Islet of Langerhans (tissue), 1 donor: ENCODE data around the gene STRADB.
"Not testable (repeated sequence)": the region's sequence is repeated elsewhere in the genome, so short reads cannot be mapped to it uniquely, and the experiment has no call there.

Source experiments
- FAIRE-seq: peaks from one replicate; lab custom pipeline; 2011; peaks lifted over from hg19 to GRCh38; lab: Jason Lieb, UNC

Gene STRADB

DNA sequence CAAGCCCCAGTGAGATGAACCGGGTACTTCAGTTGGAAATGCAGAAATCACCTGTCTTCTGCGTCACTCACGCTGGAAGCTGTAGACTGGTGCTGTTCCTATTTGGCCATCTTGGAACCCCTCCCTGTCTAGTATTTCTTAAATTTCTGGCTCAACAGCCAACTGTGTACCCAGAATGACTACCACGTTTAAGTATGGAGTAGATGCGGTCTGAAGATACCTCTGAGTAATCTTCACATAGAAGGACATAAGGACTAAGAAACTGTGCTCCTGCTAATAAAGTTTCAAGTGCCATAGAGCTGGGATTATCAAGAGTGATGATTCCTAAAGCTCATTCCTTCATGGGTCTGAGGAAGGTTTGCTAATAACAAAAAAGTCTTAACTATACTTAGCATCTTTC, 20.7 kb upstream of the STRADB start:
- no peak for FAIRE-seq

DNA sequence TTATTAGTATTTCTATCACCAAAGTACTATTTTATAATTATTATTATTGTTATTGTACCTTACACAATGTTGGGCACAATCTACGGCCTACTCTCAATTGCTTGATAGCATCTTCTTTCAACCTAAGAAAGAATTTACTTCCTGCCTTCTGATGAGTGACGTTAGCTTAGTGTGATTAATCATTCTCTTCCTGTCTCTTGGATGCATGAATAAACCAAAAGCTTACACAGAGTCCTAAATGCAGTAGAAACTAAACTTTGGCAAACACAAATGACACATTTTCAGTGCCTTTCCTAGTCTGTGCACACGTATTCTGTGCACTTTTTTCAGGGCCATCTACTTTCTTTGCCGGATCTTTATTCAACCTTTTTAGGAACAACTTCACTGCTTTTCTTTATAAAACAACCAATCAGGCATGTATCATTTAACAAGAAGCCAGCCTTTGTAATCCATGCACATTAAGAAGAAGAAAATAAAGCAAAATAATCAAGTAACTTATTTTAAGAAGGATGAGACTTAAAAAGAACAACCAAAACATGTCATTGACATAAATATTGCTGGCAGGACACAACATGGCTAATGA, 19.4 kb upstream of the STRADB start:
- FAIRE-seq: no peak

DNA sequence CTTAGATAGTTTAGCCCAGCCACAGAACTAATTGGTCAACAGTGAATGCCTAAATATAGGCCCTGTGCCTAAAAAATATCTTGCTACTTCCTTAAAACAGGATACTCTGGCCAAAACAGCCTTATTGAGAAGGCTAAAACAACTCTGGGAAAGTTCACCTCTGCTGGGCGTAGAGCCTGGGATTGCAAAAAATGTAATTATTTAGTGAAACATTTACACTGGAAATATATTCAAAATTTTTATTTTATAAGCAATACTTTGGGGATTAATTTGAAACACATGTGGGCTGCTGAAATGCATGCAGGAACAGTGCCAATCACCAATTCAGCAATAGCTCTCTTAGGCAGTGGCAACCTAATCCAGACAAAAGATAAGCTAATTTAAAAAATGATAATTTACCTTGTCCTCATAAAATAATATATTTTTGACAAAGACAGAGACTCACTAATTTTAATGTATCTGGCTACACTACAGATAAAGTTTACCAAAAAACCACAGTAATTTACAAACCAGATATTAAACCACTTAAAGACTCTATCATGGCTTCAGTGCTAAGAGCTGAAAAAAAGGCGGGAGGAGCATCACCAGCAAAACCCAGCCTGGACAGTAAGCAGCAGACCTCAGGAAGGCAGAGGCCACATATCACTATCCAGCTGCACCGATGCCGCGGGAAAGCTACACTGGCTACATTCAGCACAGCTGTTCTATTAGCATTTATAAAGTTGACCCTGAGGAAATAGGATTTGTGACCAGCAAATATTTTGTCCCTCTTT, 18.7 kb upstream of the STRADB start:
- FAIRE-seq: no peak

DNA sequence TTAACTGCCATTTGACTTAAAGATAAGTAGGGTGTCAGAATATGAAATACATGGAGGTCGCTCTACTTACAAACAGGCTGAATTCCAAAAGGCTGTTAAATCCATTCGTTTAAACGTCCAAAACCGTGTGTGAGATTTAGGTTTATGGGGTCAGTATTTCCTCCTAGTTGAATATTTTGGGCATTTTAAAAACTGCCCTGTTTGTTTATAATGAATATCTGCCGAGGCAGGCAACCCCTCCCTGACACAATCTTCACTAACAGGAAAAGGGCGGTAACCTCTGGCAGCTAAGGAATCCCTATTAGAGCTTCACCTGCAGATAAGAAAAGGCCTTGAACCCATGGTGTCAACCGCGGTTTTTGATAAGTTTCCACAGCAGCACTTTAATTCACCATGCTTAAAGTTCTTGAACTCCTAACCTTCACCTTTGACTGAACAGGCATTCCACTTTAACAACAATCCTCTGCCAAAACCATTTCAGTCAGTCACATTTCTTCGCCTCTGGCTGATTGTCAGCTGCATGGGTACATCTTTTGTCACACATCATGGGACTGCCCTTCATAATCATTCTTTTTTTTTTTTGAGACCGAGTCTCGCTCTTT, 18.0 kb upstream of the STRADB start:
- FAIRE-seq: no peak

DNA sequence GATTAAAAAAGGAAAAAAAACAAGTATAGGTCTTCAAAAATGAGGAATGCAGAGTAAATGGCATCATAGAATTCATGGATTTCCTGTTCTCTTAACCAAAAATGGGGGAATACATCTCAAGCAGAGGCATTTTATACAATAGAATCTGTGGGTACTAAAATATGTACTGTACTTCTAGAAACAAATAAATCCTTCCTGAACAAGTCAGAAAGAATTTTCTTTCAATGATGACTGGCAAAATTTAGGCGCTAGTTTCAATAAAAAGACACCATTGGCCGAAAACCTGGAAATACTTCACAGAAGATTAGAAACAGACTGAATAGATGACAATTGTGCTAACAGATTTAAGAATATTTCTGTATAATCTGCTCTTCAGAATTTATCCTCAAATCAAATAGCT, 15.4 kb upstream of the STRADB start:
- no peak for FAIRE-seq

DNA sequence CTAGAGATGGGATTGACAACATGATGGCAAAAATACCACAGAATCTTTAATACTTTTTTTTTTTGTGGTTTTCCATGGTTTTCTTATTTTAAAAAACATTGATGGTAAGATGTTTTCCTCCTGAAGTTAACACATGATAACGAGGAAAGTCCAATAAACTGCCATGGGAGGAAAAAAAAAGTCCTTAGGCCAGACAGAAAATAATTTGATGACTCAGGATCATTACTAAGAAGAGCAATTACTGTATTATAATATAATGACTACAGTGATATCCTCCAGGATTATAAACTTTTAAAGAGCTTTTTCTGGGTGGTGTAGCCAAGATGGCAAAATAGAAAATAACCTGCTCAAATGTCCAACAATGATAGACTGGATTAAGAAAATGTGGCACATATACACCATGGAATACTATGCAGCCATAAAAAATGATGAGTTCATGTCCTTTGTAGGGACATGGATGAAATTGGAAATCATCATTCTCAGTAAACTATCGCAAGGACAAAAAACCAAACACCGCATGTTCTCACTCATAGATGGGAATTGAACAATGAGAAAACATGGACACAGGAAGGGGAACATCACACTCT, 12.1 kb upstream of the STRADB start:
- not testable (repeated sequence) for FAIRE-seq

DNA sequence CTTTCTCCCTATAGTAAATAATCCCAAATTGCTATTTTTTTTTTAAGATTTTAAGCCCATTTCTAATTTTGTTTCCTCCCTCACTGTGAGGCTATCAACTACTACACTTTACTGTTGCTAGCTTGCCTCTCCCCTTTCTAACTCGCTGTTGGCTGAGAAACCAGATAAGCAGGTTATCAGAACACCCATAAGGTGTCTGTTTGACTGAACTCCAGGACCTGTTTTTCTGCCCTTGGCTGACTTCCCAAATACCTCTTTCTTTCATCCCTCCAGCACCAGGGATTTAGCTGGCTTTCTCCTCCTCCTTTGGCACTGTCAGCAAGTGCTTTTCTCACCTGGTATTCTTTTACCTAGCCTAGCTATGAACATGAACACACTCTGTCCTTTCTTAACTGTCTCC, 11.4 kb upstream of the STRADB start:
- peak; percentile 65 for FAIRE-seq

DNA sequence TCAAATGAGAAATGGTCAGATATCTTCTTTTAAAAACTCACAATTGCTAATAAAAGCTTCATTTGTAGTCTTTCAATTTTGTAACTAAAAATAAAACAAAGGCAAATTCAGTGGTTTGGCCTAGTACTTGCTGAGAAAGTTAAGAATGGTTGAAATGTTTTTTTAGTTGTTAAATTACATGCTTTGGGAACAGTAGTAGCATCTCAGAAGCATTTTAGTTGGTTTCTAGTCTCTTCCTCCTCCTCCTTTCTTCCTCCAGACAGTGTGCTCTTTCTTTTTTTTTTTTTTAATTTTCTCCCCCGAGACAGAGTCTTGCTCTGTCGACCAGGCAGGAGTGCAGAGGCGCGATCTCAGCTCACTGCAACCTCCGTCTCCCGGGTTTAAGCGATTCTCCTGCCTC, 10.1 kb upstream of the STRADB start:
- FAIRE-seq: no peak

DNA sequence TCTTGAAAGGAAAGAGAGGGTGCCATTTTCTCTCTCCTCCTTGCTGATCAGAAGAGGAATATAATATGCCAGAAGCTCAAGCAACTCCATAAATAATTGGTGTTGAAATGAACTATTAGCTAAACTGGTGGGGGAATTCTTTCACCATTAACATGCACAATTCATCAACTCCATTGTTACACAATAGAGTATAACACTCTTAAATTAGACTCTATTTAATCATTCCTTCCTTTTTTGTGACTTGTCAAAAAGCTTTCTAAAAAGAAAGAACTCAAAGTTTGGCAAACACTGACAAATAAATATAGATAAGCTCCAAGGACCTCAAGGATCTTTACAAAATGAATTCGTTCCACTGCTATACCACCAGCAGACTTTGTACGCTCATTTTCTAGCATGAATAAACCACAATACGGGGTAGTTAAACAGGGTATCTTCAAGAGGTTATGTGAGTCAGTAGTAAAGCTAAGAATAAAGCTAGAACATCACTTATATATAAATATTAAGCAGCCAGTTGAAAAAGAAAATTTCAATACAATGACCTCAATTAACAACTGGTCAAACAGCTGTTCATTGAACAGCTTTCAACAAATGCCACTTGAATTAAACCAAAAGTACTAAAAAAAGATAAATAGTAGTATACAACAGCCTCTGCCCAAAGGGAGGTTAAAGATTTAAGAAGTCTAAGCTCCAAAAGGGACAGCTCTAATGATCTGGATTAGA, 6.6 kb upstream of the STRADB start:
- no peak for FAIRE-seq

DNA sequence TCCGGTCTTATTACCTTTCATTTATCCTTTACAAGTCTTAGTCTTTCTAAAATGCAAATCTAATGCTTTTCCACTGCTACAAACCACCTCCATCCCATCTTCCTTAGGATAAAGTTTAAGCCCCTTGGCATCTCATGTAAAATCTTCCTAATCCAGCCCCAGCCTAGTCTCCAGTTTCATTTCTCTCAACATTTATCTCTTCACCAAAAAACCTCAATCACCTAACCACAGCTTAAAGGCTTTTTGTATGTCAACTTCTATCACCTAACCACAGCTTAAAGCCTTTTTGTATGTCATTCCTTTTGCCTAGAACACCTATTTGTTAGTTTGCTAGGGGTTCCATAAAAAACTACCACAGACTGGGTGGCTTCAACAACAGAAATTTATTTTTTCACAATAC, 4.5 kb upstream of the STRADB start:
- FAIRE-seq: no peak

DNA sequence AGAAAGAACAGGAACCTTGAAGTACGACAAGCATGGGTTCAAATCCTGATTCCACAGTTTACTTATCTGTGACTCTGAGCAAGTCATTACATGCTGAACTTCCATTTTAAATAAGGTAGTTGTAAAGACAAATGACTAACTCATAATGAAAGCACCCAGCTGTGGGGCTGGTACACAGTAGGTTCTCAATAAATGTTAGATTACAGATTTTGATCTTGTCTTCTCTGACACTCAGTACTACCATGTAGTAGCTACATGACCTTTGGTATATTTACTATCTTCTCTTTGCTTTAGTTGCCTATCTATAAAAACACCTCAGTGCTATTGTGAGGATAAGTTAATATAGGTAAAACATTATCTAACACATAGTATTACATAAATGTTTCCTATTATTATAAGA, 3.5 kb upstream of the STRADB start:
- no peak for FAIRE-seq

DNA sequence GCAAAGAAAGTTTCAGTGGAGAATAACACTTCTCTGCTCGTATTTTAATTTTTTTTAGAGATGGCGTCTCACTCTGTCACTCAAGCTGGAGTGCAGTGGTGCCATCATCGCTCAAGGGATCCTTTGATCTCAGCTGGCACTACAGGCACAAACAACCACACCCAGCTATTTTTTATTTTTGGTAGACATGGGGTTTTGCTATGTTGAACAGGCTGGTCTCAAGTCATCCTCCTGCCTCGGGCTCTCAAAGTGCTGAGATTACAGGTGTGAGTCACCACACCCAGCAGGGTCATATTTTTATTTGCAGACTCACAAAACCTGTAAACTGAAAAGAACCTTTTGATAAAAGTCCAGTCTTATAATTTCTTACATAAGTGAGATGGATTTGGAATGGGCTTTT, 2.8 kb upstream of the STRADB start:
- no peak for FAIRE-seq

DNA sequence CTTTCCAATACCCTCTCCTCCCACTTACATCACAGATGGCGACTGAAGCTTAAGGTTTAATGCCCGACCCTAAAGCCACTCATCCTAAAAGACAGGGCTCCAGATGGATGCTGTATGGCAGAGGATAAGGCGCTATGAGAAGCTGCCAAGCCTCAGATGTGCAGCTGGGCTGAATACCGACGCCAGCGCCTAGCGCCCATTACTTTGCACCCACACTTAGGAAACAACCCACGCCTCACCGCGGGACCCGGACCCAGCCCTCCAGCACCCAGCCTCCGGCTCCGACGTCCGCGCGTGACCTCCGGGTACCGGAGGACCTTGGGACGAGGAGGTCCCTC, 617 bp upstream of the STRADB start:
- FAIRE-seq: no peak

DNA sequence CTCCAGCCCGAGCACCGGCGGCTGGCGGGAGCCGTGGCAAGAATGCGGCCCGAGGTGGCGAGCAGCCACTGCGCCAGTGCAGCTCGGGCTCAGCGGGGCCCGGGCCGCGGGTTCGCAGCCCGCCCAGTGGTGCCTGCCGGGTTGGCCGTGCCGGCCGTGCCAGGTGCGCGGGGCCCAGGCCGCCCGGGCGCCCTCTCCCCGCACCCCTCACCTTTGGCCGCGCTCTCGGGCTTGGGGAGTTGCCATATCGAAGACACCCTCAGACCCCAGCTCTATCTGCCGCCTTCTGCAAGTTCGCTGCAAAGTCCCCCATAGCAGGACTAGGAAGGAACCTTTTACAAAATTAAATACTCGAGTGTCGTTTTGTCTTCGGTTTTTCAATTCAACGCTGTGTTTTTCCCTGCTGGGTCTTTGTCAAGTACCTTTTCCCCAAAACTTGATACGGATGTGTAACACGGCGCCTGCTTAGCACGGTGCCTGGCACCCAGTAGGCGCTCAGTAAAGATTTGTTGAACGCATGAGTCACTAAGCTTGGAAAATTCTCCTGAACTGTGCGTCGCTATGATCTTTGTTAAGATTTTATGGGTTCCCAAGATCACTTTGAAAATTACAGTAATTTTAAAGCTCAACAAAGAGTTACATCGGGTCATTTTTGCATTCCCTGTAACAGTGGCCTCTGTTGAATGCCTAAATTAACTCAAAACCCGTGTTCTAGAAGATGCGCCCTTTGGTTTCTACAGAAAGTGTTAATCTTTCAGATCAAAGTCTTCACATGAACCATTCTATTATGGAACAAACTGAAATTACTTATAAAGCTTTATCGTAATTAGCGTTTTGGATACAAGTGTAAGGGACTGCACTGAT, 750 bp downstream of the STRADB start:
- peak; percentile 71 for FAIRE-seq

DNA sequence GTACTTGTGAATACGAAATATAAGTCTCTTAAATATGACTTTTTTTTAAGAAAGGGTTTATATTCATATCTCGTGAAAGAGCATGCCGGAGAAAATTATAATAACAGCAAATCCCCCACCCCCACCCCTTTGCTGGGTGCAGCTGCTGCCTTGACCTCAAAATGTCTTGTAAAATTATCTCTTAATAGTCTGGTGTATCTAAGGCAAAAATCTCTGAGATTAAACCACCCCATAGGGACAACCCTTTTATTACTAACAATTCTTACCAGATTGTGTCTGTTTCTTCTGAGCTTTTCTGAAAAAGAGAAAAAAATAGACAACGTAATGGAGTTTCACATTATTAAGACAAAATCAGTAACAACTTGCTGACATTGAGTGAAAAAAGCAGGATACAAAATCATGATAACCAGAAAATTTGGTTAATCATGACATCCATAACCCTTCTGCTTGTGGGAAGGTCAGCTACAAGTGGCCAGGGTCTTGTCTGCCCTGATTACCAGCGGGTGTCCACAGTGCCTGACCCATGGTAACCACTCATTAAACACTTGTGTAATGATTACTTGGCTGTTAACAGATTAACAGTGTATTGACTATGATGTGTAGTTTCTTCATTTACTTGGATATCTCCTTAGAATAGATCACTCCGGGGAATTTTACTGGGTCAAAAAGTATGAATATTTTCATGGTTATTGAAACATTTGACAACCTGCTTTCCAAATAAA, 1.5 kb downstream of the STRADB start:
- FAIRE-seq: no peak

DNA sequence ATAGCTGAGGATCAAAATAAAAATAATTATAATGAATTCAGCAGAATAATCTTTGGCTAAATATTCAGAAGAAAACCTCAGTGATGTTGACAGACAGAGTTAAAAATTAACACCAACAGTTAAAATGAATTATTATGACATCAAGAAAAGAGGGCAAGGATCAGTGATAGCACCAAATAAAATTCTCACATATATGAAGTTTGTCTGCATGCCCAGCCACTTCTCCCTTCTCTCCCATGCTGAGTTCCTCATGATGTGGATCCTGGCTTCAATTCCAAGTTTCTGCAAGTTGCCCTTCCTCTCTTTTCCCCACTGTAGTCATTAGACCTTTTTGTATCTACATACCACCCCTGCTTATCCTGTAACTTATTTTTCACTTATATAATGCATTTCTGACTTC, 6.8 kb downstream of the STRADB start:
- no peak for FAIRE-seq

DNA sequence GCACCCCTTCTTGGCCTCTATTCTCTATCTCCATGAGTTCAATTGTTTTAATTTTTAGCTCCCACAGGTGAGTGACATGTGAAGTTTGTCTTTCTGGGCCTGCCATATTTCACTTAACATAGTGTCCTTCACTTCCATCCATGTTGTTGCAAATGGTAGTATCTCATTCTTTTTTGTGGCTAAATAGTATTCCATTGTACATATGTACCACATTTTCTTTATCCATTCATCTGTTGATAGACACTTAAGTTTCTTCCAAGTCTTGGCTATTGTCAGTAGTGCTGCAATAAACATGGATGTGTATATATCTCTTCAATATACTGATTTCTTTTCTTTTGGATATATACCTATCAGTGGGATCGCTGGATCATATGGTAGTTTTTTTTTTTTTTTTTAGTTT, 9.0 kb downstream of the STRADB start:
- FAIRE-seq: no peak

DNA sequence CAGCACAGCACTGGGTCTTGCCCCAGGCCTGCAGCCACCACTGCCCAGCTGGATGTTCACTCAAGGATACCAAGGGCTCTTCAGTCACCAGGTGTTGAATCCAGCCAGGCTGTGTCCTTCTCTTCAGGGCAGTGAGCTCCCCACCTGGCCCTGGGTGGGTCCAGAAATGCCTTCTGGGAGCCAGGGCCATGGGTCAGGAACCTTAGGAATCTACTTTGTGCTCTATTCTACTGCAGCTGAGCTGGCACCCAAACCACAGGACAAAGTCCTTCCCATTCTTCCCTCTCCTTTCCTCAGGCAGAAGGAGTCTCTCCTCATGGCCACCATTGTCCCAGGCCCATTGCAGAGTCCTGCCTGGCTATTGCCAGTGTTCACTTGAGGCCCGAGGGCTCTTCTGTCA, 13.0 kb downstream of the STRADB start:
- no peak for FAIRE-seq

DNA sequence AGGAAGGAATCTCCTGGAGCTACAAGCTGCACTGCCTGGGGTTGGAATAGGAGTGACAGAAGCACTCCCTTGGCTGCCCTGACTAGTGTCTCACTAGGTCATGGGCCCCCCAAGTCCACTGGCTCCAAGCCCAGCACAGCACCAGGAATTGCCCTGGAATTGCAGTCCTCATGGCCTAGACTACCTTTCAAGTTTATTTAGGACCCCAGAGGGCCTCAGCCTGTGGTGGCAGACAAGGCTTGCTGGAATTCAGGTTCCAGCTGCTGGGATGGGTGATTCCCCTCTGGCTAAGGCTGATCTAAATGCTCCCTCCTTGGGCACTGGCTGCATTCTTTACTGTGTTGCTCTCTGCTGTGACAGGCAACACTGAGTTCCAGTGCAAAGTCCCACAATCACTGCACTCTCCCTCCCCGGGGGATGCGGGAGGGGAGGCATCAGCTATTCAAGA, 14.0 kb downstream of the STRADB start:
- FAIRE-seq: no peak

DNA sequence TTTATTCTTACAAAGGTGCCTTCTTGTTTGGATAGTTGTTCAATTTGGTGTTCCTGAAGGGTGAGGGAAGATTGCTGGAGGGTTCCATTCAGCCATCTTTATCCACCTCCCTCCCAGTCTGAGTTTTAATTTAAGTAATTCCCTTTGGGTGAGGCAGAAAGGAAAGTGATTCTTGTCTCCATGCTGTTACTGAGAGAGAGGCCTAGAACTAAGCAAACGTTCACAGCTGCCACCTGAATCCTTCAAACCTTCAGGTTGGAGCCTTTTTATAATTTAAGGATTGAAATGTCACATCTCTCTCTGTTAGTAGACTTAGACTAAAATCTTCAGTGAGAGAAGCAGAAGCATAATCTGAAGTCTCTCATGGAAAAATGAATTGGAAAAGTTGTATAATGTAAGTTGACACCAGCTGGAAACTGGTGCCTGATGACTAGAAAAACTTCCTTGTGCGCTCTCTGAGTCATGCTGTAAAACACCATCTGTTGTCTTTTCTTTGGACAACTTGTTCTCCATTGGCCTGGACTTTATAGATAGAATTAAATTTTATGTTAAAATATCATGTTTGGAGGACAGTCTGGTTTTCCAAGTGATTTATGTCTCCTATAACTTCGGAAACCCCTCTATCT, 14.6 kb downstream of the STRADB start:
- FAIRE-seq: peak; percentile 91

DNA sequence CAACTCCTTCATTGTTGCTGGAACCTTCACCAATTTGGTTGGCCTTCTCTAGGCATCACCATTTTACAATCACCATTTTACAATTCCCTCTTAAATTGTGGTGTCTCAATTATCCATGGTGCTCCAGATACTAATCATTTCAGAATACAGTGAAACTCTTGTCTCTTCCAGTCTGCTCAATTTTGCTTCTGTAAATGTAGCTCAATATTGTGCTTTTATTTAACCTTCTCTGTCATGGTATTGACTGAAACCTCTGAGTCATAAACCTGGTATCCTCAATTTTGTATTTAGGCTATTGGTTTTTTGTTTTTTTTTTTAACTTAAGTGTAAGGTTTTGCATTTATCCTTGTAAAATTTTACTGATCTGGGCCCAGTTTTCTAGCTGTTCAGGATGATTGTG, 16.1 kb downstream of the STRADB start:
- peak; percentile 58 for FAIRE-seq
